Fibroblast of skin of back (primary cell): Measurements from ENCODE around the gene PLA2G4A.
A peak's percentile ranks its signal among the peaks of the same experiment; 100 is the strongest.

Source experiments
- DNase-seq: peaks from one replicate; pipeline ENCODE4 v3.0.0-alpha.2; 2013

The PLA2G4A gene

DNA sequence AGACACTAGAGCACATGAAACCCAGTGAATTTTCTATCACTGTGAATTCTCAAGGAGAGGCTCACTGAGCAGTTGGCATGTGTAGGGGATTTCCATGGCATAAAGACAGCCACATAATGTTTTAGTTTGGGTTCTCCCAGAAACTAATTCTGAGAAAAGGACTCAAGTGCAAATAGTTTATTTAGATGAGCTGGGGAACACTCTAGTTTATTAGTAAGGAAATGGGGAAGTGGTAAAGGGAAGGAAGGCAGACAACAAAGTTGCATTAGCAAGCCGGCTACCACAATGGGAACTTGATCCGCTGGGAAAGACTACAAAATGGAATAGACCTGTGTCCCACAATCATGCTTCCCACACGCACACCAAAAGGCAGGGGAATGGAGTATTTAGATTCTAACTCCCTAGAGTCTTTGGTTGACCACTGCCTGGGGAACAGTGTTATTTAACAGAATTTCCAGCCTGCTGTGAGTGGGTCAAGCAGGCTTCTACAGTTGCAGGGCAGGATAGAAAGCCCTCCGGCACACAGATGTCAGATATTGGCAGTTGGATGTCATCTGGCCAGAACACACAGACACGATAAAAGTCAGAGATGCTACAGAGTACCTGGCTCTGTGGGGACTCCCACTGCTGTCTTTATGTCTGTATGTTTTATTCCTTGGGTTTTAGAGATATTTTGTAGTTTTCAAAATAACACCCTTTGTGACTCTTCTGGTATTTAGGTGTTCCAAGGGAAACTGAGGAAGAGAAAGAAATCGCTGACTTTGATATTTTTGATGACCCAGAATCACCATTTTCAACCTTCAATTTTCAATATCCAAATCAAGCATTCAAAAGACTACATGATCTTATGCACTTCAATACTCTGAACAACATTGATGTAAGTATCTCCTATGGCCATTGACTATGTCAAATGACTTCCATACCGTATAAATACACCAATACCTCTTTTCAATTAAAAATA lies 150.1 kb downstream of the PLA2G4A start:
- no peak for DNase-seq

DNA sequence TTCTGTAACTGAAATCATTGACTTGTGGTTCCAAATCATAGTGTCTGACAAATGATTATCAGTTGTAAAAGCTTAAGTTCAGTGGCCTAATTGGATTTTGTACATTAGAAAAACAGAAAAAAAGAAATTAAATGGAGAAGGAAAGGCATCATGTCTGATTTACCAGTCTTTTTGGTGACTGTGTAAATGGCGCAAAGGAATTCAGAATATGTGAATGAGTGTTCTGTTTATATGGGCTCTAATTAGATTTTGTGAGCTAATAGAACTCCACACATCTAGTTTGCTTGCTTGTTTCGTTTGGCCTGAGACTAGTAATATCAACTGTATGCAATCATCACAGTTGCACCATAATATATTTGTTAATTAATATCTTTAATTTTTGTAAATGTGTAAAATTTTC lies 151.7 kb downstream of the PLA2G4A start:
- DNase-seq, result peak; percentile 32

DNA sequence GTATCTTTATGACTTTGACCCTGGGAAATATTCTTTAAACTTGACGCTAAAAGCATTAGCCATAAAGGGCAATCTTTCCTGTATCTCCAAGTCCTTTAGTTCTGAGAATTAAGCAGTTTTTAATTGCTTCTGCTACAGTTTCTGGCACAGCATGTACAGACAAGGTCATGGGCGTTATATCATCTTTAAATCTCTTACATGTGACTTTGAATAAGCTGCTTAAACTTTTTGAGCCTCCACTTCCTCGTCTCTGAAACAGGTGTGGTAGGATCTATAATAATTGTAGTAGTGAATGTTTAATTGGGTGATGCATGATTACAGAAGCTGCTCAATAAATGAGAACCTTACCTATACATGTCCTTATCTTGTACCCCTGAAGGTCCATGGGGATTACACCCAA lies 153.4 kb downstream of the PLA2G4A start:
- no peak for DNase-seq

DNA sequence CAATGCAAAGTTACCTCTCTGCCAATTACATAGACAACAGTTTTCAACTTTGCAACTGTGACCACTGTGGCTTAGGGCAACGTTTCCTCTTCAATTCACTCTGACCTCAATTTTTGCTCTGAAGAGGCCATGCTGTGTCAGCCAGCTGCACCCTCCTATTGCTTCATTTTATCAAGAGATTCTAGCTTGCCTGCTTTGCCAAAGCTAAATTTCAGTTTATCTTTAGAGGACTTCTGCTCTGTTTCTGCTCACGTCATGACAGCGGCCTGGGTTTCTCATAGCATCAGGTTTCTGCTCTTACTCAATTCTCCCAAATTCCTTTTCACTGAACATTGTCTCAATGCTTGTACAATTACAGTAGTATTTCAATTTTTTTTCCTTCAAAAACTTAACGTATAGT lies 154.6 kb downstream of the PLA2G4A start:
- peak; percentile 19 for DNase-seq

DNA sequence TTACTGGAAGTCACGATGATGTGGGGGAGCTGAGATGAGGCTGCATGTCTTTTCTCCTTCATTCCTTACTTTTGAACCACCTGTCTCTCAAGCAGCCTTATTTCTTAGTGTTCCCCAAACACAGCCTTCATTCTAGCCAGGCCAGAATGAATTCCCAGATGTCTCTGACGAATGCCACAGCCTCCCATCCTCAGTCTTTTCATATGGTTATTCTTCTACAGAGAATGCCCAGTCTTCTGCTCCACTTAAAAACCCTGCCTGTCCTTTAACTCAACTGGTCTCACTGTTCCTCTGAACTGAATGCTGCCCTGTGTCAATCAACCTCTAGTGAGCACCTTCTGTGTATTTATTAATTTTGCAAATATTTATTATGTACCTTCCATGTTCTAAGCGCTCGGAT lies 156.2 kb downstream of the PLA2G4A start:
- no peak for DNase-seq

DNA sequence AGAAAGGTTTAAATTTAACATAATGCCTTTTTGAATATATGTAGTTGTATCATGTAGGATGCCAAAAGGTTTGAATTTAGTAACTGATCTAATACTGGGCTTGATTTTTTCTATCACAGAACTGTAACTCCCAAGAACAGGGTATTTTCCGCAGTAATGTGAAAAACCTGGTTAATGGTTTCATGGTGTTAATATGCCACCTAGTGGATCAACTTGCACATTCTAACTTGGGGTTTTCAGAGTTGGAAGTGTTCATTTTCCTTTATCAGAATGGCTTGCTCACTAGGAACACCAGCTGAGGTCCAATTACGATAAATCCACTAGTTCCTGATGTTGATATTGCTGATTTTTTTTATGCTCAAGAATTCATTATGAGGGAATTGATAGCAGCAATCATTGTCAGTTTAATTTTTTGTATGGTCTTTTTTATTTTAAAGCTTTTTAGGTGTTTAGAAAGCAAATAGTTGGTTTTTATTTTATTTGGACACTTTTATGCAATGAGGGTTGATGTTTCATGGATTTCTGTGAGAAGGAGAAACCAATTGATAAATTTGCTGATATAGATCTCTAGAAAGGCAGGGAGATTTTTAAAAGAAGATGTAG lies 157.2 kb downstream of the PLA2G4A start:
- DNase-seq, result peak; percentile 70

DNA sequence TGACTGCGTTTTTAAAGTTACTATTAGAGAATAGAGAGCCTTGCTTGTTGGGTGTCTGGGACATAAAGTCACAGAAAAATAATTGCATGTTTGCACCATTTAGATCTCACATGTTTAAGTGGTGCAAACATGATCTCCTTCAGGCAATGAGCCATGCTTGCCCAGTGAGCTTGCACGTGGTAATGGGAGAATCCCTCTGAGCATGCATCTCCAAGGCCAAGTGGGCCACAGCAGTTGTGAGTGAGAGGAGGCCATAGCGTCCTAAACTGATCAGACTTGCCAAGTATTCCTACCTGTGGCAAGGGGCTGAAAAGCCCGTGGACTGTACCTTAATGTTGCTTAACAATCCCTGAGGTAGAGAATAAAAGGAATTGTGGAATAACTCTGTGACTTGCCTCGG lies 158.3 kb downstream of the PLA2G4A start:
- no peak for DNase-seq

DNA sequence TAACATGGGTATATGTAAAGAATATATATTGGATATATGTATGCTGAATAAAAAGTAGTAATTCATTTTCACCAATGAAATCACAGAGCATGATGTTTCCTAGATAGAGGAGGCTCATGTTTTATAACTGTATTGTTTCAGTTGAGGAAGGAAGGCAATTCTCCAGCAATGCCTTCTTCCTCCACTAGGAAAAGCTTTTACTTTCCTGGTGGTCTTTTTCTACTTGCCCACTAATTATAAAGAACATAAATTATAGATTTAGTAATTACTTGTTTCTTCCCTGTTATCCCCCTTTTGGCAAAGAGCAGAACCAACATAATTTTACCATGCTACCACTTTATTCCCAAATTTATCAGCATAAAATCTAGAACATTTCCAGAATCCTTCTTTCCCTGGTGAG lies 159.0 kb downstream of the PLA2G4A start:
- no peak for DNase-seq

DNA sequence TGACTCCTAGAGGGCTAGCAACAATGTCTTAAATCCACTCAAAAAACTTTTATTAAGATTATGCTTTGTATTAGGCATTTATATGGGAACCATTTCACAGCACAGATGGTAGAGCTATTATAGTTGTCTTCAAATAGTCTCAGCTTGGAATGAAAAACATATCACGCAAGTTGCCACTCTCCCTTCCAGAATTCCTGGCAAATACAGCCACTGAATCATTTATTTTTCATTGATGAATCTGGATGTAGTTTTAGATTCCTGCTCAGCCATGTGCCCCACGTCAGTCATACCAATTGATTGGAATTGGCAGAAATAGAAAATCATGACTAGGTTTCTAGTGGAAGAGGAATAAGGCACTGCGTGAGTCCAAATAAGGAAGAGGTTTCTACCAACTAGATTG lies 165.2 kb downstream of the PLA2G4A start:
- DNase-seq, result no peak

DNA sequence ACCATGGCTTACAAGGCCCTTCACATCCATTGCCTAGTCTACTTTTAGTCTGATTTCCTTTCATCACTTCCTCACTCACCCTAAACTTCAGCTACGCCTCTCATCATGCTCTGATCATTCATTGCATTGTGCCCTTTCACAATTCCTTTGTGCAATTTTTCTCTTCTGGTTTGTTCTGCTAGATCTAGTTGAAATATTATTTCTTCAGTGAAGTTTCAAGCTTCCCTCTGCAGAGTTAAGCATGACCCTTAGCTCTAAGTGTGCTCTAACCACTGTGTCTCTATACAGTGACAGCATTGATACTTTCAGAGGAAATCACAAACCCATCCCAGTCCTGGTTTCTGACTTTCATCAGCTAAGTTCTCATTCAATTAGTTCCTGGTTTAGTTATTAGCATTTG lies 166.1 kb downstream of the PLA2G4A start:
- no peak for DNase-seq

DNA sequence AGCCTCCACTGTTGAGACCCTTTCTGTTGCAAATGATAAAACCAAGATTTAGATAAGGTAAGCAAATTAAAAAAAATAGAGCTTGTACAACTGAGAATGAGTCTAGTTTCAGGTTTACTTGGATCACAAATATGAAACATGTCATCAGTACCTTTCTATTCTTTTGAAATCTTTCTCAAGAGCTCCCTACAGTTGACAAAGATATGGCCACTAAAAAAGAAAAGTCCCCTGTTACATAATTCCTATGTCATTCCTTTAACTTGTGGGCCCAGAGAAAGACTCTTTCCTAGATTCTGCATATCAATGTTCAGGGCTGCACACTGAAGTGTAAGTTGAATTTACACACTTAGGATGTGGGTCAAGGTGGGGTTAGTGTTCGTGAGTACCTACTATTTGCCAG lies 168.1 kb downstream of the PLA2G4A start:
- DNase-seq, result no peak

DNA sequence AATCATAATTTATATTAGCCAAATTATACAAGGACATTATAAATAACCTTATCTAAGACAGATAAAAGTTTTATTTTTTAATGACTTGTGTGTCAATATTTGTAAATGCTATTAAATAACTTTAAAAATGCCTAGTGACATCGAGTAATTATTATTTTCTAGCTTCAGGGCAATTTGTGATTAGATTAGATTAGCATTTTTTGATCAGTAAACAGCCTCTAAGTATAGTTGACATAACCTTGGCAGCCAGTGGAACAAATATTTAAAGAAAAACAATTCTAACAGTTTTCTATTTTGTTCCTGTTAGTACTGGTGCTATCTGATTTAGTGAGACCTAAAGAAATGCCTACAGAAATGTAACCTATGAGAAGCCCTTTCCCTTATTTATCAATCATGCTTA lies 169.1 kb downstream of the PLA2G4A start:
- DNase-seq, result no peak

DNA sequence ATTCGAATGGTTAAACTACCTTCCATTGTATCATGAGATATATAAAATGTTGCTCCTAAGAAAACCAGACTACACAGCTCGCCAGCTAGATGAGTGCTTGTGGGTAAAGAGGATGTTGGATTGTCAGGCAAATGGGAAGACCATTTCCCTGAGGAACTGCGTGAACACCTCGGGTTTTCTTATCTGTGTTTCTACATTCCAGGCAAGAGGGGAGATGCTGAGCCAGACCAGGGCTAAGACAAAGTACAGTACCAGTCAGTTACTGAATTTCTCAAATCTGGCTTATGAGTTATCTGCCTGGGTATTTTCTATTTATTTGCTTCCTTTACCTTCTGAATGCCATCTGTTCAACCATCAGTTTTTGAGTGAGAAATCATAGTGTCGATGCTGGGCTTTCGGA lies 170.8 kb downstream of the PLA2G4A start:
- DNase-seq, result no peak

DNA sequence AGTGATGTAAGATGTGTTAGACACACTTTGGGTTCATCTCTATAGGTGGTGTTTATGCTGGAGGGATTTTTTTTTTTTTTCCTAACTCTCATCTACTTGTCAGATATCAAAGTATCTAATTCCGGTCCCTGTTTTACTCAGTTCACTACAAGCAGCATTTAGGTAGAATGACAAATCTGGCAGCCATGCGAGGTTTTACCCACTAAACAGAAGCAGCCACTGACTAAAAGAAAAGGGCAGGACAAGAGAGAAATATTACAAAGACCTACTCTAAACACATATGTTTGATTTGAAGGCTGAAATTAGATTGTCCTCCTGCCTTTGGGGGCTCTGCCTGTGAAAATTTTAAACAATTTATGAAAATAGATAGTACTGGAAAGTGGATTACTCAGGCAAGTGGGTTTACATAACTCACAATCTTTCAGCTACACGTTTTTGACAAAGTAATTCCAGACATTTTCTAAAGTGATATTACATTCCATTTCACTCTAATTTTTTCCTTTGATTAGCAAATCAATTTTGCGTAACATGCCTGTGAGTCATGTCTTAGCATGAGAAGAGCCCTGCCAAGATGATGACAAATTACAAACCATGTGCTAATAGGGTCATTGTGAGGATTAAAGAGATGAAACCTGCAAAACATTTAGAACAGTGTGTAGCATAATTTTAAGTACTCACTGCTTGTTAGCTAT lies 172.6 kb downstream of the PLA2G4A start:
- peak; percentile 87 for DNase-seq

DNA sequence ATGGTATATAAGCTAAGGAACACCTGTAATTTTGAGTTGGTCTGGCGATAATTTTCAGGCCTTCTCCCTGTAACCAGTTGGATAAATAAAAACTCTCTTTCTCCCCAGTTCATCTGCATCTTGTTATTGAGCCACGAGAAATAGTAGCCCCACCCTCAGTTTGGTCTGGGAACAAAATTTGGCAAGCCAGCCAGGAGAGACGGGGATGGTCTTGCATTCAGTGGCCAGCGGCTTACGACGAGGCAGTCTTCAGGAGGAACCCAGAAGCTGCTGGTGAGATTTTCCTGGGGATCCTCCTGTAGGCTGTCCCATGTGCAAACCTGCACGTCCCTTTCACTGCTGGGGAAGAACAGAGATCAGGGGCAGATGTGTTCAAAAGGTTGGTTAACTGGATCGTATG lies 174.6 kb downstream of the PLA2G4A start:
- no peak for DNase-seq

DNA sequence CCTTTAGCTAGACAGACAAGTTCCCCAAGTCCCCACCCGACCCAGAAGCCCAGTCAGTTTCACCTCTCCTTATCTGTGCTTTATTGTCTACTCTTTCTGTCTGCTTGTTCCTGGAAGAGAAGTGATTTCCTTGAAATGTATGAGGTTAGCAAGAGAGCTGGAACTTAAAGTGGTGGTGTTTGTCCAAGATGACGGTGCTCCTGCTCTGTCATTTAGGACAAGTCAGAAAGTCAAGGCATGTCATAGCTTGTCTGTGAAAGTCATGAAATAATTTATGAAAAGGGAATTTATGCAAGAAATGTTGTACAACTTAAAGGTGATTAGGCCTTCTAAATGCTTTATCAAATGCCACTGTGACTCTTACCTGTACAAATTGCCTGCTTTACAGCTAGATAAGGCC lies 178.1 kb downstream of the PLA2G4A start:
- no peak for DNase-seq

DNA sequence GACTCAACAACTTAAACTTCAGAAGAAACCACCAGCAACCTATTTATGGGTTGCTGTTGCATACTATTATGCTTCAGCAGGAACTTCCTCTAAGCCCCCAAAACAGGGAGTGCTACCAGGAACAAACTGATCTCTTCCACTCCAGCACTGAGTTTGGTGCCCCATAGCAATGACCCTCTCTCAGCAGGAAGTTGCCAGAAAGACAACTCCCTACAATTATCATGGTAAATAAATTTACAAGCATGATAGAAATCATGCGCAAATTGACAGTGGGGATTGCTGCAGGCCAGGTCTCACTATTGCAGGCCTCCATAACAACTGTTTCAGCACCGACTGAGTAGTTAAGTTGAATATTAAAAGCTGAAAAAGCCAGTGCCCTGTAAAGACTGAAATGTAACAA lies 180.6 kb downstream of the PLA2G4A start:
- DNase-seq, result no peak

DNA sequence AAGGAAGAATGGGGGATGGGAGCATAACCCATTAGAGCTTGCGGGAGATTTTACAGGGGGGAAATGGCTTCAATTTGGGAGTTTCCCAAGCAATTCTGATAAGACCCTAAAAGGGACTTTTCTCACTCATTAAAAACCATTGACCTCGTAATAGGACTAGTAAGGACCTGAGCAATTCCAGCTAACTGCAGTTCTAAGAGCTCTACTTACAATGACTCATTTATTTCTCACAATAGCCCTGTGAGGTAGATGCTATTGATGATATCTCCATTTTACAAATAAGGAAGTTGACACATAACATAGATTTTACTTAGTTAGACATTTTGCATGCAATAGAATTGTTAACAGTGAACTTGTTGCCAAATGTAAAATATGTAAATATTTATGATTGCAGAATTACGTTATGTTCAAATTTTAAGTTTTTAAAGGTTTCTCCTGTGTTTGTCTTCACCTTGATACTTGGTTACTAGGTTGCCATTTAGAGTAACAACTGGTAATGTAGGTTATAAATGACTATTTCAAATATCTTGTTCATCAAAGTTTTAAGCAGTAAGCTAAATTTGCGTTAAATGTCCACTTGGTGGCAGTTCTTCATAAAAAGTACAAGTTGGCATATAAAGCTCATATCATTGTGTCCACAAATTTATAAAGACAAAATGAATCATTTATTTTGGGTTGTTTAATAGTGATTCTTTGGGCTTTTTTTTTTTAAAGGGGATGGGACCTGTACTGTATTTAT lies 182.0 kb downstream of the PLA2G4A start:
- DNase-seq, result no peak

DNA sequence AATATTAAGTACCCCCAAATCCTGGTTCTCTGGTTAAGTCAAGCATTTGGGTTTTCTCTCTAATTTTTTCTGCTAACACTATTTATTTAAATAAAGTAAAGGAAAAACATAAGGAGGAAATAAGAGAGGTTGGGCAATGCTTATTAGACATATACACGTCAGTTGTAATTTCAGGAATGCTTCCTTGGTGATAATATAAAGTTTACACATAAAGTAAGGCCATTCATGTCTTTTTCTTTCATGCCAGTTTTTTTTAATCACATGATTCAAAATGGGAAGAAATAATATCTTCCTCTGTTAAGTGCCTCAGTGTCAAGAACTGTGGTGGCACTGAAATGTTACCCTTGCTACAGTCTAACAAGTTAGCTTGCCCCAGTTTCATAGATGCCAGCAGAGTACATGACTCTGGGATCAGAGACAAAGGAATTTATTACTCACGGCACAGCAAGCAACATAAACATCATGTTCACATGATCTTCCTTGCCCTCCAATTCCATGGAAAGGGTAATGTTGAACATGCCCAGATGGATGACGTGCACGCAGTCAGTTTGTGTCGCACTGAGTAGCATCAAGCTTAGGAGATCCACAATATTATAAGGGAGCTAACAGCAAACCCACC lies 184.9 kb downstream of the PLA2G4A start:
- DNase-seq, result peak; percentile 25

DNA sequence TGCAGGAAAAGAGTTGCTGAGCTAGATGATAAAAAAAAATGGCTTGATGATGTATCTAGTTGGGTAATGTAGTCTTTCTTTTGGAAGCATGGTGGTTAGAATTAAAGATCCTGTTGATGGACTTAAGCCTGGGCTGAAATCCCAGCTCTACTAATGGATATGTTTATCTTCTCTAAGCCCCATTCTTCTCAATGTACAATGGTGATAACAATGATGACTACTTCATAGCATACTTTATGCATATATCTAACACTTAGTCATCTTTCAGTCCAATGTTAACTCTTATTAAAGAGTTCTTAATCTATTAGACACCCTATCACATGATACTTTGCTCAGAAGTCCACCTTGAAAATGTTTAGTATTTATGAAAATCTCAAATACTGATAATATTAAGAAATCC lies 189.5 kb downstream of the PLA2G4A start:
- no peak for DNase-seq

DNA sequence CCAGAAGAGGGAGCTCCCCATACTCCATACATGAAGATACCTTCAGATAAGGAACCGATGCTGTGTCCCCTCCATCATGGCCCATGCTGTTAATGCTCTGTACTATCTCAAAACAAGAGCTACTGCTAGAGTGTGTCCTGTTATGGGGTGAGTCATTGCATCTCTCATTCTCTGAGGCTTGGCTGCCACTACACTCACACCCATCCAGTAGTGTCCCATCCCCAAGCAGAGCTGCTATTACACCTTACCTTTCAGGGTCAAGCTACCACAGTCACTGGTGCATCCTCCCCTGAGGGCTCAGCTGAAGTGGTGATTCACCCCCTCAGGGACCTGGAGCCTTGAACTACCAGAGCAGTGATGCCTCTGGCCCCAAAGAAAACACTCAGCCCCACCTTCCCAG lies 198.5 kb downstream of the PLA2G4A start:
- DNase-seq, result no peak

DNA sequence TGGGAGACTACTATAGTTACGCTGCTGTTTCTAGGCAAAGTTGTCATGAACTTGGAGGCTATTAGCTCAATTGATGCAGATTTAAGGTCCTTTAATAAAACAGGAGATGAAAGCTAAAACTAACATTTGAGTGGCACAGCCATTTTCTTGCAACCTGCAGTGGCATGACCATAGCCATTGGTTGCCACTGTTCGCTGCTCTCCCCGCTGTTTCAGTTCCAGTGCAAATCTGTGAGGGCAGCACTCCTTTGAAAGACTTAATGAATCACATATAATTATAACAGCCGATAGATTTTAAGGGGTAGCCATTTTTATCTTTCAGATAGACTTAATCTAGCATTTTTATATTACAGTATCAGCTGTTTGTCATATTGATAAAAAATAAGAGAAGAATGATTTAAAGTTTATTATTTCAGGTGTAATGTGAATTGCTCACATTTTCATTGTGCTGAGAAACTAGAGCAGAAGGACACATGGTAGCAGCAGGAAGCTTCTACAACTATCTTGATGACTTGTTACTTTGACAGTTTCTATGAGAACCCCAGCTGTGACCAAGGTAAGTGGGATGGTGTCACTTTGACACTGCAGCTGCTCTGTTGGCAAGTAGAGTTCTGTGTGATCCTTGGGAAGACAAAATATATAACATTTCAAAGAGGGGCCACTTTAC lies 203.7 kb downstream of the PLA2G4A start:
- no peak for DNase-seq
